HG02588 (cell line): Measurements from ENCODE around the gene PPP2R1B.

Experiments
- ATAC-seq: cut with Tn5 transposase; IDR thresholded peaks from one replicate; pipeline ENCODE4 v1.9.1; 2021; ENCODE audit warnings: mild to moderate bottlenecking, moderate library complexity; ENCODE audit not compliant: unreplicated experiment

Gene PPP2R1B

GRCh38 chr11:111749646-111750045, 16.5 kb downstream of the PPP2R1B start:
- ATAC-seq = no peak

- ATAC-seq = no peak
Measured at GRCh38 chr11:111748035-111748804, 18.0 kb downstream of the PPP2R1B start.

- no peak for ATAC-seq
Measured at GRCh38 chr11:111745719-111746504, 20.3 kb downstream of the PPP2R1B start.

- ATAC-seq = no peak
Measured at GRCh38 chr11:111743700-111744099, 22.5 kb downstream of the PPP2R1B start.

- no peak for ATAC-seq
Measured at GRCh38 chr11:111741751-111742150, 24.4 kb downstream of the PPP2R1B start.

GRCh38 chr11:111739299-111739698, 26.9 kb downstream of the PPP2R1B start:
- no peak for ATAC-seq

- ATAC-seq = no peak
Measured at GRCh38 chr11:111737444-111738210, 28.6 kb downstream of the PPP2R1B start.

- no peak for ATAC-seq
Measured at GRCh38 chr11:111736621-111737443, 29.4 kb downstream of the PPP2R1B start.

- ATAC-seq = no peak
Measured at GRCh38 chr11:111736181-111736590, 30.0 kb downstream of the PPP2R1B start.

GRCh38 chr11:111735262-111736116, 30.7 kb downstream of the PPP2R1B start:
- ATAC-seq = no peak

GRCh38 chr11:111734954-111735261, 31.3 kb downstream of the PPP2R1B start:
- no peak for ATAC-seq

- no peak for ATAC-seq
Measured at GRCh38 chr11:111734101-111734953, 31.9 kb downstream of the PPP2R1B start.

- no peak for ATAC-seq
Measured at GRCh38 chr11:111733611-111734088, 32.5 kb downstream of the PPP2R1B start.

GRCh38 chr11:111733016-111733415, 33.2 kb downstream of the PPP2R1B start:
- ATAC-seq = no peak

GRCh38 chr11:111731821-111732220, 34.4 kb downstream of the PPP2R1B start:
- no peak for ATAC-seq

GRCh38 chr11:111730871-111731591, 35.2 kb downstream of the PPP2R1B start:
- no peak for ATAC-seq

- no peak for ATAC-seq
Measured at GRCh38 chr11:111729831-111730311, 36.3 kb downstream of the PPP2R1B start.
